GM12878 (cell line): ENCODE results near the gene NKAIN2. TPM values are rescaled to one million over a fixed set of nuclear protein-coding genes. Genes with fewer than 3 reads are reported as not detected.

Experiments used
- BRCA1 ChIP-seq: IDR thresholded peaks from 2 replicates; pipeline ENCODE4 v1.6.1; 2011; ENCODE audit warnings: low read depth, low read length, improper control_type of control experiment
- CTCF ChIP-seq, 3 experiments: IDR thresholded peaks in 2 of 3; conservative IDR thresholded peaks in 1 of 3; 2 replicates each; pipeline ENCODE4 v1.5.1; 2011; ENCODE audit warnings: low read depth in 3 of 3, low read length in 3 of 3, mild to moderate bottlenecking in 3 of 3, control low read depth in 2 of 3, moderate library complexity in 2 of 3, inconsistent platforms in 1 of 3, mixed read lengths in 1 of 3; ENCODE audit not compliant: control insufficient read depth in 2 of 3, insufficient read depth in 1 of 3; ENCODE audit errors: extremely low read depth in 1 of 3
- PRDM15 ChIP-seq: fragments of 450-650 bp; formaldehyde crosslinking; IDR thresholded peaks from 2 replicates; pipeline ENCODE4 v1.4.0; 2020; ENCODE audit warnings: mild to moderate bottlenecking, moderate library complexity
- RFX5 ChIP-seq: IDR thresholded peaks from 2 replicates; pipeline ENCODE4 v1.6.1; 2011; ENCODE audit warnings: low read depth, low read length, improper control_type of control experiment
- SKIL ChIP-seq: fragments of 450-650 bp; IDR thresholded peaks from 2 replicates; pipeline ENCODE4 v1.6.1; 2017; ENCODE audit warnings: mild to moderate bottlenecking, low read depth, inconsistent platforms; ENCODE audit not compliant: poor library complexity, severe bottlenecking
- ZBTB4 ChIP-seq: fragments of 450-650 bp; formaldehyde crosslinking; IDR thresholded peaks from 2 replicates; pipeline ENCODE4 v1.4.0; 2022; ENCODE audit warnings: mild to moderate bottlenecking, moderate library complexity
- ZNF622 ChIP-seq: fragments of 450-650 bp; IDR thresholded peaks from 2 replicates; pipeline ENCODE4 v1.6.1; 2017; ENCODE audit warnings: mild to moderate bottlenecking, inconsistent platforms
- ZNF687 ChIP-seq: fragments of 450-650 bp; IDR thresholded peaks from 2 replicates; pipeline ENCODE4 v1.6.1; 2017; ENCODE audit warnings: mild to moderate bottlenecking, moderate library complexity
- polyA plus RNA-seq, 11 experiments: library from polyadenylated mRNA; depleted of rRNA in 4 of 11; unstranded in 6 of 11; stranded (reverse) in 5 of 11; fragments of >200 nt; fragmentation: Nextera tagmentation in 4 of 11; fragmentation: Illumina TruSeq in 1 of 11; extraction: Ambion mirVana in 4 of 11; extraction: Trizol in 1 of 11; gene quantifications; 1 replicate in 1 of 11; 2 replicates in 10 of 11; pipeline versions ENCODE4 v1.2.1 to v1.2.3, GENCODE V29; 2011 to 2016; ENCODE audit warnings: inconsistent platforms in 2 of 11, missing spikeins in 2 of 11, low read depth in 1 of 11
- total RNA-seq, 4 experiments: library from RNA; depleted of rRNA in 3 of 4; stranded (reverse); fragments of >200 nt in 3 of 4; fragmentation: Illumina TruSeq in 1 of 4; extraction: Trizol in 1 of 4; gene quantifications; 2 replicates each; pipeline versions ENCODE4 v1.2.1 to v1.2.3, GENCODE V29; 2013 to 2021

The NKAIN2 gene
- total and polyA plus RNA-seq, 10 of the 15 experiments (the other 5 are each of a cell fraction or from before 2014, with no cell fraction given): not detected

GRCh38 chr6:124688369-124688768 lies 884.7 kb downstream of the NKAIN2 start (continued):
- TF ChIP-seq ZNF687 (no peak), PRDM15 (no peak), RFX5 (no peak), ZBTB4 (CRISPR knock-in tag) (no peak), SKIL (no peak), BRCA1 (no peak), CTCF (IDR thresholded peaks at IDR 0.05 in 2 of 3, conservative IDR thresholded peaks at IDR 0.05 in 1 of 3; ENCODE audit: control insufficient read depth in 2 of 3, extremely low read depth in 1 of 3, insufficient read depth in 1 of 3, low read depth in 3 of 3, low read length in 3 of 3) (no peak), ZNF622 (no peak)
